Body of pancreas (tissue), 4 donors: ENCODE results near the gene CTH. TPM values are rescaled to one million over a fixed set of nuclear protein-coding genes. Genes with fewer than 3 reads are reported as not detected.
"Not testable (repeated sequence)": the region's sequence is repeated elsewhere in the genome, so short reads cannot be mapped to it uniquely, and the experiment has no call there.

Experiments used
- ATAC-seq: fragments of 150-250 bp; one replicate; pipeline ENCODE4 v1.9.1; 2016
- DNase-seq, 4 donors: peaks; one replicate each; pipeline ENCODE4 v3.0.0-alpha.2; 2019
- H3K27ac ChIP-seq, 4 donors: fragments of 200-600 bp; sonication (generic); 1 replicate in 3 of 4; 2 replicates in 1 of 4; pipeline versions ENCODE4 v1.5.1 to v1.6.1; 2016 to 2019; ENCODE audit warnings: mild to moderate bottlenecking in 1 of 4, mixed read lengths in 1 of 4, moderate library complexity in 1 of 4
- H3K27me3 ChIP-seq, 2 donors: fragments of 200-600 bp; sonication (generic); one replicate each; pipeline ENCODE4 v1.6.0; 2016; ENCODE audit warnings: mild to moderate bottlenecking in 1 of 2
- H3K36me3 ChIP-seq, 2 donors: fragments of 200-600 bp; sonication (generic); replicated peaks in 1 of 2; 2 replicates each; pipeline ENCODE4 v1.5.1; 2016; ENCODE audit warnings: low read depth in 2 of 2; ENCODE audit not compliant: insufficient read depth in 1 of 2
- H3K4me1 ChIP-seq: fragments of 200-600 bp; sonication (generic); one replicate; pipeline ENCODE4 v1.6.0; 2016
- H3K4me3 ChIP-seq, 2 donors: fragments of 200-600 bp; sonication (generic); 1 replicate in 1 of 2; 2 replicates in 1 of 2; pipeline ENCODE4 v1.5.1; 2016 to 2019
- H3K9me3 ChIP-seq, 3 donors: fragments of 200-600 bp; sonication (generic); 1 replicate in 2 of 3; 2 replicates in 1 of 3; pipeline ENCODE4 v1.5.1; 2016
- POLR2A ChIP-seq, 3 donors: fragments of 450-650 bp; IDR thresholded peaks; one replicate each; pipeline ENCODE4 v1.6.1; 2016; ENCODE audit warnings: antibody characterized with exemption in 3 of 3, mild to moderate bottlenecking in 2 of 3
- WGBS, 2 donors: methylation state at CpG; one replicate each; pipeline ENCODE4 v1.1.5; 2017; 5-methylcytosine and 5-hydroxymethylcytosine counted together
- intact Hi-C: fragments of 100-400 bp; cut with DNase I; formaldehyde crosslinking; loops from one replicate; pipeline ENCODE4 v1.15.1; 2023
- total RNA-seq, 2 donors: library from RNA; depleted of rRNA; stranded (reverse); fragments of >200 nt; gene quantifications; one replicate each; pipeline ENCODE4 v1.1.0, GENCODE V29; 2016
- TF ChIP-seq, protein P1 (sequence below), 7 experiments: fragments of 450-650 bp in 4 of 7; fragments of 200-600 bp in 3 of 7; sonication (generic) in 3 of 7; IDR thresholded peaks; one replicate each; pipeline ENCODE4 v1.5.1; 2016 to 2019; ENCODE audit warnings: antibody characterized with exemption in 7 of 7

Gene CTH
- total RNA-seq, 2 donors from 2014 or later: 5.9 to 7.3 TPM

DNA sequence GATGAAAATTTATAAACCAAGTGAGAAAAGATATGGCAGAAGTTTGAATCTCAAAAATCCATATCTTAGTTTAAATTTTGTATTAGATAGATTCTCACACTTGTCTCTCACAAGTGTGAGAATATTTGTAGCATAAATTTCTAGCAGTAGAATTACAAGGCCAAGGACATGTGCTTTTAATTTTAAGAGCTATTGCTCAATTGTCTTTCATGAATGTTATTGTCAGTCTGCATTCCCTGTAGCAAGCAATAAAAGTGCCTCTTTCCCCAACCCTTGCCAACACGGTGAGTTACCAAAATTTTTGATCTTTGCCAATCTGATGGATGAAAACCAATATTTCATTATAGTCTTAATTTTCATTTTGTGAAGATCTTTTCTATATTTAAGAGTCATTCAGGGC, 64.0 kb downstream of the CTH start:
- Histone ChIP-seq H3K27me3 (no peaks in the 10 kb centered on the region), H3K4me3 (no peak overlapping the region), H3K27ac (no peak overlapping the region), H3K9me3 (no peaks in the 10 kb centered on the region), H3K4me1 (no peaks in the 10 kb centered on the region), H3K36me3 (no peaks in the 10 kb centered on the region)
- intact Hi-C loops: no loop called here
- TF ChIP-seq POLR2A (IDR thresholded peaks at IDR 0.05): no peak
- TF ChIP-seq, protein P1, sequence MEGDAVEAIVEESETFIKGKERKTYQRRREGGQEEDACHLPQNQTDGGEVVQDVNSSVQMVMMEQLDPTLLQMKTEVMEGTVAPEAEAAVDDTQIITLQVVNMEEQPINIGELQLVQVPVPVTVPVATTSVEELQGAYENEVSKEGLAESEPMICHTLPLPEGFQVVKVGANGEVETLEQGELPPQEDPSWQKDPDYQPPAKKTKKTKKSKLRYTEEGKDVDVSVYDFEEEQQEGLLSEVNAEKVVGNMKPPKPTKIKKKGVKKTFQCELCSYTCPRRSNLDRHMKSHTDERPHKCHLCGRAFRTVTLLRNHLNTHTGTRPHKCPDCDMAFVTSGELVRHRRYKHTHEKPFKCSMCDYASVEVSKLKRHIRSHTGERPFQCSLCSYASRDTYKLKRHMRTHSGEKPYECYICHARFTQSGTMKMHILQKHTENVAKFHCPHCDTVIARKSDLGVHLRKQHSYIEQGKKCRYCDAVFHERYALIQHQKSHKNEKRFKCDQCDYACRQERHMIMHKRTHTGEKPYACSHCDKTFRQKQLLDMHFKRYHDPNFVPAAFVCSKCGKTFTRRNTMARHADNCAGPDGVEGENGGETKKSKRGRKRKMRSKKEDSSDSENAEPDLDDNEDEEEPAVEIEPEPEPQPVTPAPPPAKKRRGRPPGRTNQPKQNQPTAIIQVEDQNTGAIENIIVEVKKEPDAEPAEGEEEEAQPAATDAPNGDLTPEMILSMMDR (IDR thresholded peaks at IDR 0.05): no peak
- DNase-seq (no peak), ATAC-seq (no peak)
- WGBS, 2 donors: 84 to 95% methylated on average over 1 of the region's 1 CpG

DNA sequence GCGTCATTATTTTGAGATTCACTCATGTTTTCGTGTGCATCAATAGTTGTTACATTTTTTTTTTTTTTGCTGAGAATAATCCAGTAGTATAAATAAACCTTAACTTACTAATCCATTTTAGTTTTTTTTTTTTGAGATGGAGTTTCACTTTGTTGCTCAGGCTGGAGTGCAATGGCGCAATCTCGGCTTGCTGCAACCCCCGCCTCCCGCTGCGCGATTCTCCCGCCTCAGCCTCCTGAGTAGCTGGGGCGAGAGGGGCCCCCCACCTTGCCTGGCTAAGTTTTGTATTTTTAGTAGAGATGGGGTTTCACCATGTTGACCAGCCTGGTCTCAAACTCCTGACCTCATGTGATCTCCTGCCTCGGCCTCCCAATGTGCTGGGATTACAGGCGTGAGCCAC, 66.0 kb downstream of the CTH start:
- Histone ChIP-seq H3K27ac (no peak overlapping the region), H3K36me3 (no peaks in the 10 kb centered on the region), H3K27me3 (no peaks in the 10 kb centered on the region), H3K9me3 (no peaks in the 10 kb centered on the region), H3K4me3 (no peak overlapping the region), H3K4me1 (no peaks in the 10 kb centered on the region)
- intact Hi-C loops: no loop called here
- DNase-seq: no peak
- 92 to 96% methylated on average over 12 of the region's 12 CpGs for WGBS, 2 donors
- no peak for ATAC-seq
- TF ChIP-seq, protein P1 (IDR thresholded peaks at IDR 0.05): no peak
- TF ChIP-seq POLR2A (IDR thresholded peaks at IDR 0.05): no peak

DNA sequence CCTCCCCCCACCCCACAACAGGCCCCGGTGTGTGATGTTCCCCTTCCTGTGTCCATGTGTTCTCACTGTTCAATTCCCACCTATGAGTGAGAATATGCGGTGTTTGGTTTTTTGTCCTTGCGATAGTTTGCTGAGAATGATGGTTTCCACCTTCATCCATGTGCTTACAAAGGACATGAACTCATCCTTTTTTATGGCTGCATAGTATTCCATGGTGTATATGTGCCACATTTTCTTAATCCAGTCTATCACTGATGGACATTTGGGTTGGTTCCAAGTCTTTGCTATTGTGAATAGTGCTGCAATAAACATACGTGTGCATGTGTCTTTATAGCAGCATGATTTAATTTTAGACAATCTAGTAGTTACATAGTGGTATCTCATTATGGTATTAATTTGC, 66.8 kb downstream of the CTH start:
- H3K4me3 ChIP-seq: not testable (repeated sequence)

DNA sequence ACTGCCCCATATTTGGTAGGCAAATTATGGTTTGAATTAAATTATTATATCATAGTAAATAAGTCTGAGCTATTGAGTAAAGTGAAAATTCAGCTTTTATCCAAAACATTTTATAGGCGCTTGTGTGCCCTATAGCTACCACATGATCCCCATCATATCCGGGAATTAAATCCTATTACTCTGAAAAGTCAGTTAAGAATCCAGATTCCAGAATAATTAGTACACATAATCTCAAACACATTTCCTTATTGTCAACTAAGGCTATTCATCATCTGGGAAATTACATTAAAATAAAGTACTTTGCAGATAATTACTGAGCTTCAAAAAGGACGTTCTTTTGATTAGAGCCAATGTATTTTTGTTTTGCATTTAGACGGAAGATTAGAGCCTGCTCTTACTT, 72.3 kb downstream of the CTH start:
- no peaks in the 10 kb centered on the region for H3K9me3 ChIP-seq
- H3K4me3 ChIP-seq: no peak overlapping the region
- DNase-seq: no peak
- H3K4me1 ChIP-seq: peaks cover 21% of the 10 kb centered on the region
- no peak overlapping the region for H3K27ac ChIP-seq
- TF ChIP-seq, protein P1 (IDR thresholded peaks at IDR 0.05): no peak
- TF ChIP-seq POLR2A (IDR thresholded peaks at IDR 0.05): no peak
- ATAC-seq: no peak
- H3K36me3 ChIP-seq: no peaks in the 10 kb centered on the region
- H3K27me3 ChIP-seq: no peaks in the 10 kb centered on the region
- WGBS, 2 donors: 91 to 93% methylated on average over 4 of the region's 4 CpGs
- intact Hi-C loops: no loop called here

More for the DNA sequence above, 66.8 kb downstream of the CTH start:
- H3K27me3 ChIP-seq, intact Hi-C loops, H3K9me3 ChIP-seq, H3K27ac ChIP-seq, H3K36me3 ChIP-seq, DNase-seq, H3K4me1 ChIP-seq, ATAC-seq: not testable (repeated sequence)
- 93 to 95% methylated on average over 2 to 4 of the region's 4 CpGs for WGBS, 2 donors

DNA sequence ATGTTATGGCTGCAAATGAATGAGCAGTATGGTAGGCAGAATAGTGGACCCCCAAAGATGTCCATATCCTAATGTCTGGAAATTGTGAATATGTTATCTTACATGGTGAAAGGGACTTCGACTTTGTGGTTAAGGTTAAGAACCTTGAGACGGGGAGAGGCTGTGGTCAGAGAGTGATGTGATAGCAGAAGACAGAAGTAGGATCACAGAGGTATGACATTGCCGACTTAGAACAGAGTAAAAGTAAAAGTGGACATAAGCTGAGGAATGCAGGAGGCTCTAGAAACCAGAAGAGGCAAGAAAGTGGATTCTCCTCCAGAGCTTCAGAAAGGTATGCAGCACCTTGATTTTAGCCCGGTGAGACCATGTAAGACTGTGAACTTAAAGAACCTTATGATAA, 74.6 kb downstream of the CTH start:
- H3K27ac ChIP-seq: no peak overlapping the region
- WGBS, 2 donors: 57 to 64% methylated on average over 4 of the region's 4 CpGs
- peaks cover 21% of the 10 kb centered on the region for H3K4me1 ChIP-seq
- H3K9me3 ChIP-seq: no peaks in the 10 kb centered on the region
- intact Hi-C loops: no loop called here
- H3K4me3 ChIP-seq: no peak overlapping the region
- no peaks in the 10 kb centered on the region for H3K27me3 ChIP-seq
- ATAC-seq (no peak), DNase-seq (no peak)
- TF ChIP-seq, protein P1 (IDR thresholded peaks at IDR 0.05): no peak
- no peak for TF ChIP-seq POLR2A (IDR thresholded peaks at IDR 0.05)
- no peaks in the 10 kb centered on the region for H3K36me3 ChIP-seq
